Measurements from ENCODE around the gene RNF31. TPM values are rescaled to one million over a fixed set of nuclear protein-coding genes. Genes with fewer than 3 reads are reported as not detected.

Gene RNF31
- total and polyA plus RNA-seq, 2 of the 13 experiments (the other 11 are each of a cell fraction or from before 2014, with no cell fraction given), result 48.2 to 86.8 TPM

GRCh38 chr14:24114532-24115421 is 32.5 kb upstream of the RNF31 start, which contains the start of the genes DCAF11 and NRL (continued):
- peak; percentile 95 for TF ChIP-seq ZHX2 (IDR thresholded peaks at IDR 0.05; ENCODE audit: low read depth)
- peak; percentile 63 for TF ChIP-seq ZHX2 (CRISPR knock-in tag; IDR thresholded peaks at IDR 0.05; ENCODE audit: borderline replicate concordance)
- no peak; the same call in 1 of the 2 replicates for TF ChIP-seq NFE2 (CRISPR knock-in tag; IDR thresholded peaks at IDR 0.05)
- TF ChIP-seq TRIM24 (CRISPR knock-in tag; IDR thresholded peaks at IDR 0.05), result no peak
- peak; percentile 90 for TF ChIP-seq NFKB2 (CRISPR knock-in tag; IDR thresholded peaks at IDR 0.05; ENCODE audit: borderline replicate concordance)
- peak; percentile 35; the same call in 1 of the 2 replicates for TF ChIP-seq ZBTB10 (CRISPR knock-in tag; IDR thresholded peaks at IDR 0.05; ENCODE audit: borderline replicate concordance)
- peak; percentile 49; the same call in 1 of the 2 replicates for TF ChIP-seq ZBTB14 (CRISPR knock-in tag; IDR thresholded peaks at IDR 0.05)
- TF ChIP-seq GRHL1 (CRISPR knock-in tag; conservative IDR thresholded peaks at IDR 0.05), result no peak
- peak; percentile 87; the same call in 1 of the 2 replicates for TF ChIP-seq ZMYM4 (CRISPR knock-in tag; IDR thresholded peaks at IDR 0.05)
- TF ChIP-seq TFAP4 (IDR thresholded peaks at IDR 0.05; ENCODE audit: borderline replicate concordance, low read depth), result peak; percentile 19; the same call in 1 of the 2 replicates
- peak; percentile 91; the same call in 1 of the 2 replicates for TF ChIP-seq CENPT (CRISPR knock-in tag; IDR thresholded peaks at IDR 0.05; ENCODE audit: low read depth)
- TF ChIP-seq ZNF326 (CRISPR knock-in tag; IDR thresholded peaks at IDR 0.05; ENCODE audit: borderline replicate concordance), result peak; percentile 81; the same call in 1 of the 2 replicates
- TF ChIP-seq ZNF354B (CRISPR knock-in tag; IDR thresholded peaks at IDR 0.05), result no peak
- TF ChIP-seq RBAK (CRISPR knock-in tag; IDR thresholded peaks at IDR 0.05), result peak; percentile 79; the same call in 1 of the 2 replicates
- peak; percentile 99 for TF ChIP-seq SP5 (CRISPR knock-in tag; IDR thresholded peaks at IDR 0.05; ENCODE audit: borderline replicate concordance, low read depth)

Data from HepG2 (cell line).